ENCODE measurements around the gene ERBB2.
"Not testable (repeated sequence)": the region's sequence is repeated elsewhere in the genome, so short reads cannot be mapped to it uniquely, and the experiment has no call there.

The ERBB2 gene

GRCh38 chr17:39763051-39763820 lies 63.4 kb downstream of the ERBB2 start:
- no peak for DNase-seq (ENCODE audit: low spot score)

GRCh38 chr17:39764171-39764570 lies 64.3 kb downstream of the ERBB2 start:
- DNase-seq (ENCODE audit: low spot score) = not testable (repeated sequence)

GRCh38 chr17:39765175-39765574 lies 65.3 kb downstream of the ERBB2 start:
- no peak for DNase-seq (ENCODE audit: low spot score)

DNA sequence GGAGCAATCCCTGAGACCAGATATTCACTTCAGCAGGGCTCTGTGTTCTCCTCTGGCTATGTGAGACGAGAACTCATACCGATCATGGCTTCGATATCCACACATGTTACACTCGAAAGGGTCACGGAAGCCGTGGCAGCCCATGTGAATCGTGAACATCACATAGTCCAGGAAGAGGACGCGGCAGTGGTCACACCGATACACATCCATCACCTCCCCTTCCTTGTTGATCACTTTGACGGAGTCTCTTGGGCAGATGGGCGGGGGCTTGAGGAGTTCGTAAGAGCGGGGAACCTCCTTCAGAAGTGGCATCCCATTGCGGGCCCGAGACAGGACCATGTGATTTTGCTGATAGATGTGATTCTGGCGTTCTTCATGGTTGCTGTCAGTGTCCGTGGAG lies 65.9 kb downstream of the ERBB2 start:
- no peak for DNase-seq (ENCODE audit: low spot score)

DNA sequence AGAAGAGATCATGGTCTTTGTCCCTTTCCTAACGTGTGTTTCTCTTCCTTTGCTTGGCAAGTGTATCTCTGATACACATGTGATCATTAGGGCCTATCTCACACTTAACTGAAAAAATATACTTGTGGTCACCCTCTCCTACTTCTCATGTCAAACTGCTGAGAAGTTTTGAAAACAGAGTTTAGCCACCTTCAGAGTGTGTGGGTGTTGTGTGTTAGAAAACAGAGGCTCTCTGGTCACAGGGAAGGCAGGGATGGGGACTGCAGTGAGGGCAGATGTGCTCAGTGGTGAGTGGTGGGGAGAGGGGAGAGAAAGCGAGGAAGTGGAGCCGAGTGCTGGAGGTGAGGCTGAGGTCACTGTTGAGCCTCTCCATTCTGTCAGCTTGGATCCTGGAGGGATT lies 67.3 kb downstream of the ERBB2 start:
- DNase-seq (ENCODE audit: low spot score) = no peak

DNA sequence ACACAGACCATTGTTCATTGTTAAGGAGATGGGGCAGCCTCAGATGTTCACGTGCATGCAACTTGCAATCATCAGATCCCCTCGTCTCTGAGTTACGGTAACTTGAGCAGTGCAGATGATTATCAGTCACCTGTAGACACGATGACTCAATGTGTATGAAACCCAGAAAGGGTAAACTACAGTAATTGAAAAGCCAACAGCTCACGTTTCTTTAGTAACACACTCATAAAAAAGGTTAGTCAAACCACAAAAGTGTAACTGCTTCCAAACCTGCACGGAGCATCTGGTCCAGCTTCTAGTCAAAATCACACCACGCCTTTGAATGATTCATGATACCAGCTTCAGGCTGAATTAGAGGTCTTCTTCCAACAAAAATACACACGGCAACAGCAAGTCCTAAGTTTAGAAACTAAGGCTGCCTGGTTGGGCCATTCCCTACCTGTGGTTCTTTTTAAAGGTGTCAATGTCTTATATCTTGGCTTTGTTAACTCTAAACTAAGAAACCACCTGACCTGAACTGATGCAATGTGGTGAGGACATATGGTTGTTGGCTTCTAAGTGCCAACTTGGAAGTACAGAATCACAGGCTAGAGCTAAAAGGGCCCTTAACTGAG lies 70.2 kb downstream of the ERBB2 start:
- no peak for DNase-seq (ENCODE audit: low spot score)

DNA sequence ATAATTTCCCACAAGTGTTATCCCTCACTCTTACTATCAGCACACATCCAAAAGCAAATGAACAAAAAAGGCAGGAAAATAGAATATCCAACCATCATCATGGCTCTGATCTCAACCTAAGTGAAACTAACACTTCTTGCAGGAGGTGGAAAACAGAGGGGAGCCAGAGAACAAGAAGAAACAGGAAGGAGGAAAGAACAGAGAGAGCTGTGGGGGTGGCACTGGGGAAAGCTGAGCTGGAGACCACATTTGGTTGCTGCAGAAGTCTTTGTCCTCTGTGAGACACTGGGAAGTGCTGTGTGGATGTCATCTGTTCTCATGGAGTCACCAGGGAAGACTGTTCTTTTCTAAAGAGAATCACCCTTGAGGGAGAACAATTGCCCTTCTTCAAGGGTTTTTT lies 72.6 kb downstream of the ERBB2 start:
- no peak for DNase-seq (ENCODE audit: low spot score)

- no peak for DNase-seq (ENCODE audit: low spot score)
These were observed 73.4 kb downstream of the ERBB2 start for GRCh38 chr17:39772987-39773934.

DNA sequence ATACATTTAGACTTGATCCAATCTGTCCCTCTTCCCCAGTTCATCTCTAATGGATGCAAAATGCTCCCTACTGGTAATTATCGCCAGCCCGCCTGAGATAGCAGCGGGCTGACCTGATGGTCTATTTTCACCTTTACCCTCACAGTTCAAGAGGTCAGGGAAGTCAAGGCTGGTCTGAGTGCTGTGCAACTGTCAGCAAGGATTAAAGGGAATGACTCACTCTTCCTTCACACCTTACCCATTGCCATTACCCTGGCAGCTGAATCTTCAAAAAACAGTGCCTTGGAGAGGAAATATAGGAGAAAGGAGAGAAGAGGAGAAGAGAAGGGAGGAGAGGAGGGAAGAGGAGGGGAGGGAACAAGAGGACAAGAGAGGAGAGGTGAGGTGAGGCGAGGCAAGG lies 74.2 kb downstream of the ERBB2 start:
- DNase-seq (ENCODE audit: low spot score) = no peak

GRCh38 chr17:39775031-39775430 lies 75.2 kb downstream of the ERBB2 start:
- no peak for DNase-seq (ENCODE audit: low spot score)

- DNase-seq (ENCODE audit: low spot score) = no peak
These were observed 76.4 kb downstream of the ERBB2 start for GRCh38 chr17:39776252-39776651.

DNA sequence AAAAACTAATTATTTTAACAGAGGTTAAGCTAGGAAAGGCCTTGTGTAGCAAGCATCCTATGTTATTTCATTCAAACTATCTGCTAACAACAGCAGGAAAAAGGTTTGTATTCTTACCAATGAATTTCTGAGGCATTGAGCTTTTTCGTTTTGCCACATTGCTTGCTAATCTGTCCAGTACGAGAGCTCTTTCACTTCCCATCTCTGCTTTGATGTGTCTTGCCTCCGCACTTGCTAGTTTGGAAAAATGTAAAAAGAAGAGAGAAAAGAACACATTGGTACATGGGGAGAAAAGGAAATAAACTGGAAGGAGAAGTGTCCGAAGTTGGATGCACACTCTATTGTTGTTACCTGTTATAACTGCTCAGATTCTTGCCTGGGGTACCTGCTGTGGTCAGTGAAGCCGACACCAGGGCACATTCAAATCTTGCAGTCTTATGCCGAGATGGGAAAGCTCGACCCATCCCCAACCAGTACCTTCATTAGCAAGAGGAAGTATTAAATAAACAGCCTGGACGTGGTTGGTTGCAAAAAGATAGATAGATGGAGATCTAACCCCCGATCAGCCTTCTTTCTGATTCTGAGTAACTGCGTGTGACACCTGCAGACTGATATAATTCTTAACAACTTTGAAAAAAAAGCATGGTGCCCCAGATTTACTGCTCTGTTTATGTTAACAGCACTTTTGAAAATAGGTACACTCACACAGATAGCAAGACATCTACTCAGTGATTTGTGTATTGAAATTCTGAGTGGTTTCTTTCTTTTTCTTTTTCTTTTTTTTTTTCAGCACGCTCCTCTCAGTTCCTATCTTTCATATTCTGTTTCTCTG lies 77.9 kb downstream of the ERBB2 start:
- no peak for DNase-seq (ENCODE audit: low spot score)
